ENCODE results near the gene RAB26.
"Not testable (repeated sequence)": the region's sequence is repeated elsewhere in the genome, so short reads cannot be mapped to it uniquely, and the experiment has no call there.

Gene RAB26

GRCh38 chr16:2196162-2196980 lies 47.9 kb downstream of the RAB26 start, which contains the start of gene CASKIN1:
CASKIN1 (minus strand) TSS chr16:2196605; CDS start chr16:2196432, 173 bp downstream.
- no peak for DNase-seq (ENCODE audit: low spot score)

GRCh38 chr16:2196981-2197511 lies 48.6 kb downstream of the RAB26 start:
- DNase-seq (ENCODE audit: low spot score): no peak

- no peak for DNase-seq (ENCODE audit: low spot score)
These were observed 49.3 kb downstream of the RAB26 start for GRCh38 chr16:2197765-2198164.

- no peak for DNase-seq (ENCODE audit: low spot score)
These were observed 49.9 kb downstream of the RAB26 start for GRCh38 chr16:2198283-2198682.

GRCh38 chr16:2199095-2199494 lies 50.7 kb downstream of the RAB26 start:
- no peak for DNase-seq (ENCODE audit: low spot score)

GRCh38 chr16:2199621-2200139 lies 51.3 kb downstream of the RAB26 start:
- DNase-seq (ENCODE audit: low spot score): no peak

- DNase-seq (ENCODE audit: low spot score): no peak
These were observed 51.9 kb downstream of the RAB26 start for GRCh38 chr16:2200313-2200712.

GRCh38 chr16:2203119-2203688 lies 54.8 kb downstream of the RAB26 start:
- DNase-seq (ENCODE audit: low spot score): not testable (repeated sequence)

Data from hematopoietic multipotent progenitor cell treated with erythropoietin and hydrocortisone succinate and interleukin-3 and kit ligand, for 15 days (in vitro differentiated cells).